Mesothelial cell of epicardium (in vitro differentiated cells): ENCODE measurements around the gene FXYD2. TPM values are rescaled to one million over a fixed set of nuclear protein-coding genes. Genes with fewer than 3 reads are reported as not detected.

Experiments
- DNase-seq, 2 experiments: peaks; one replicate each; pipeline ENCODE4 v3.0.0; 2021; ENCODE audit warnings: low spot score in 2 of 2; ENCODE audit not compliant: unreplicated experiment in 2 of 2
- H3K27ac Mint-ChIP-seq: 2 replicates; pipeline ENCODE4 v1.8.0; 2021; ENCODE audit warnings: mixed read lengths
- H3K27me3 Mint-ChIP-seq: 2 replicates; pipeline ENCODE4 v1.8.0; 2021; ENCODE audit warnings: low read depth, mixed read lengths
- H3K36me3 Mint-ChIP-seq: 2 replicates; pipeline ENCODE4 v1.8.0; 2021; ENCODE audit warnings: mixed read lengths
- H3K4me1 Mint-ChIP-seq: 2 replicates; pipeline ENCODE4 v1.8.0; 2021; ENCODE audit warnings: mixed read lengths
- H3K4me3 Mint-ChIP-seq: 2 replicates; pipeline ENCODE4 v1.8.0; 2021; ENCODE audit warnings: mild to moderate bottlenecking, moderate library complexity, mixed read lengths
- H3K9me3 Mint-ChIP-seq: 2 replicates; pipeline ENCODE4 v1.8.0; 2021; ENCODE audit warnings: mixed read lengths
- CTCF ChIP-seq: fragments of 200-600 bp; sonication (generic); IDR thresholded peaks from one replicate; pipeline ENCODE4 v1.5.0; 2021; ENCODE audit warnings: antibody characterized with exemption; ENCODE audit not compliant: unreplicated experiment
- total RNA-seq: library from RNA; stranded (reverse); gene quantifications from 3 replicates; pipeline ENCODE4 v1.2.1, GENCODE V29; 2021

The FXYD2 gene
- total RNA-seq: 5.7 to 7.1 TPM (median 6.3 TPM) in 3 replicates

GRCh38 chr11:117824571-117825537 is at the start of gene FXYD2:
Gene FXYD2 (minus strand): TSS chr11:117824744. CDS start chr11:117824678, 66 bp downstream.
- Mint-ChIP-seq H3K4me3 (no peak within 1 kb of the TSS), H3K27me3 (peaks cover 35% of the 10 kb centered on the region), H3K36me3 (no peaks in the 10 kb centered on the region), H3K9me3 (no peaks in the 10 kb centered on the region), H3K4me1 (peaks cover 10% of the 10 kb centered on the region), H3K27ac (peak within 1 kb of the TSS; percentile 59)
- no peak for TF ChIP-seq CTCF
- no peak for DNase-seq

DNA sequence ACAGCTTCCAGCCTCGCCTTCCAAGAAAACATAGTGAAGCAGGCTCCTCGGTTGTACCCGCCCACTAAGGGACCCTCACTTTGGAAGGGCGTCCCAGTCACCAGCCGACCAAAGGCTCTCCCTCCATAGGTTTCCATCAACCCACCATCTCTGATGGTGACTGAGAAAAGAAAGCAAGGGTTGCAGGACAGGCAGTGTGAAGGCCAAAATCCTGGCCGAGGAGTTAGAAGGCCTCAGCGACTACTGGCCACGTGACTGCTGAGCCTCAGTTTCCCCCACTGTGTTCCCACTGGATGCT is 49.2 kb upstream of the FXYD2 start:
- no peak for TF ChIP-seq CTCF
- H3K9me3 Mint-ChIP-seq: no peaks in the 10 kb centered on the region

GRCh38 chr11:117872975-117873827 is 48.7 kb upstream of the FXYD2 start:
- no peak overlapping the region for H3K27ac Mint-ChIP-seq
- H3K36me3 Mint-ChIP-seq: peaks cover 2% of the 10 kb centered on the region
- no peaks in the 10 kb centered on the region for H3K9me3 Mint-ChIP-seq
- H3K4me3 Mint-ChIP-seq: no peak overlapping the region
- H3K4me1 Mint-ChIP-seq: peaks cover 73% of the 10 kb centered on the region
- DNase-seq: no peak
- peaks cover 11% of the 10 kb centered on the region for H3K27me3 Mint-ChIP-seq
- no peak for TF ChIP-seq CTCF

More for the DNA sequence above, 49.2 kb upstream of the FXYD2 start:
- no peak for DNase-seq
- Mint-ChIP-seq H3K27me3 (peaks cover 17% of the 10 kb centered on the region), H3K27ac (peak overlapping the region; percentile 42), H3K36me3 (no peaks in the 10 kb centered on the region), H3K4me1 (peaks cover 67% of the 10 kb centered on the region), H3K4me3 (no peak overlapping the region)

DNA sequence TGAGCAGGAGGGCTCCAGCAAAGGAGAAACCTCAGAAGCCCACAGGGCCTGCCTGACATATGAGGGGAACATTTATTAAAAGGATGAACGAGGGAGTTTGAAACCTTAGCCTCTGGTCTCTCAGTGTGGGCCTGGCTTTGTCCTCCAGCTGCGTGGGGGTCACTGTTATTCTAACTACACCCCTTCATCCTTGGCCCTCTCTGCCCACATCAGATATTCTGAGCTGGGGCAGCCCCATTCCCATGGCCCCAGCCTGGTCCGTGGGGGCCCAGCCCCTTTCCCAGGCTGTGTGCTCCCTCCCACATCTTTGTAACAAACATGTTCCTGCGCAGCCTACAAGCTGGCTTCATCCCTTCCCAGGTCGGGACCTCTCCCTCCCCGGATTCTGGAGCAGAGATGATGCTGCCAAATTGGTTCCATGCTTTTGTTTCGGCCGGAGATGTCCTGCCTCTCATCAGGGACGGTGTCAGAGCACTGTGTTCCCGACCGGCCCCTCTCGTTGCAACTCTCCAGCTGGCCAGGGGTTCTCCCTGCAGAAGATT is 47.9 kb upstream of the FXYD2 start:
- TF ChIP-seq CTCF: no peak
- H3K27ac Mint-ChIP-seq: no peak overlapping the region
- H3K9me3 Mint-ChIP-seq: no peaks in the 10 kb centered on the region
- H3K27me3 Mint-ChIP-seq: peaks cover 7% of the 10 kb centered on the region
- DNase-seq: no peak
- peaks cover 3% of the 10 kb centered on the region for H3K36me3 Mint-ChIP-seq
- H3K4me3 Mint-ChIP-seq: no peak overlapping the region
- peaks cover 75% of the 10 kb centered on the region for H3K4me1 Mint-ChIP-seq

GRCh38 chr11:117871784-117872183 is 47.2 kb upstream of the FXYD2 start:
- Mint-ChIP-seq H3K27ac (no peak overlapping the region), H3K9me3 (no peaks in the 10 kb centered on the region), H3K4me3 (no peak overlapping the region), H3K4me1 (peaks cover 71% of the 10 kb centered on the region), H3K27me3 (peaks cover 2% of the 10 kb centered on the region), H3K36me3 (peaks cover 3% of the 10 kb centered on the region)
- TF ChIP-seq CTCF: no peak
- no peak for DNase-seq
